NCI-H2171 treated with DMSO at 0.1 percent for 48 hours (cell line): ENCODE results near the gene CCDC175.

Experiments used
- DNase-seq: peaks from one replicate; lab custom pipeline; 2025; lab: John Stamatoyannopoulos, UW

The CCDC175 gene

DNA sequence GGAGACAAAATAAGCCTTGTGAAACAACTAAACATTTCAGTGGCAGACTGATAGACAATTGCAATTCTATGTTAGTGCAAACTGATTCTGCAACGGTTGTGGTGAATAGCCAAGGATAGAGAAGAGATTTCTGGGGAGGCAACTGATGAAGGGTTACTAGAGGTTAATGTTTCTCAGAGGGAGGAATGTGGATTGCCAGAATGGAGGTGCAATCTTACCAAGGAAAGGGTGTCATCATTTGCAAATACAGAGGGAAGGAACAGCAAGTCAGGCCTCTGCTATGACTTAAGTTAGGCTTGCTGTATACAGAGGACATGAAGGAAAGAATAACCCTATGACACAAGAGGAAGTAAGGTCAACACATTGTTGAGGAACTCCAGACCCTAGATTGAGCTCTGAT is 35.8 kb downstream of the CCDC175 start:
- no peak for DNase-seq

DNA sequence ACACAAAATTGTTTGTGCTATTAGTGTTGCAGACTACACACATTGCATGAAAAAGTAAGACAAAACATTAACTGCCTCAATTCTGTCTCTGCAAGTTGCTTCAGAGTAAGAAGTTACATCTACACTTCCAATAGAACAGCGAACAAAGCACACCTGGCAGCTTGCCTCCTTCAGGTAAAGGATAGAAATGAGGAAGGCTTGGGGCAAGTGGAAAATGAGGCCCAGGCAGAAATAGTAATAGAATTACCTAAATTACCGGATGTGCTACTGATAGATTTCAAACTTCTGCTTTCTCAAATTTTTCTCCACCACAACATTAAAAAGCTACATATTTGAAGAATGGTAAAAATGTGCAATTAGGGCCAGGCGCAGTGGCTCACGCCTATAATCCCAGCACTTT is 37.7 kb downstream of the CCDC175 start:
- DNase-seq: no peak

DNA sequence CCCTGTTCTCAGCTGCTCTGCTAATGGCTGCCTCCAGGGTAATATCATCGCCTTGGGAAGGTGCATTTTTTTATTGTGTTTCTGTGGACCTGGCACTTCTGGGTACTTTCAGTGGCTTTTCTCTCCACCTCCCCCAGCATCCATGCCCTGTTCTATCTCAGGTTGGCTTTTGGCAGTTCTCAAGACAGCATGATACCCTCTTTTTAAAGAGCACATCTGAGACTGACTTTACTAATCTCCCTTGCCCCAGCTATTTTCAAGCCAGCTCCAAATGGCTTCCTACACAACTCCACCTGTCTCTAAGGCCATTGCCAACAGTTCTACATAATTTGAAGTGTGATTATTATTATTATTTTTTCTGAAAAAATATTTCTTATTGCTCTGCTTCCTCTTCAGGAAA is 39.1 kb downstream of the CCDC175 start:
- no peak for DNase-seq

DNA sequence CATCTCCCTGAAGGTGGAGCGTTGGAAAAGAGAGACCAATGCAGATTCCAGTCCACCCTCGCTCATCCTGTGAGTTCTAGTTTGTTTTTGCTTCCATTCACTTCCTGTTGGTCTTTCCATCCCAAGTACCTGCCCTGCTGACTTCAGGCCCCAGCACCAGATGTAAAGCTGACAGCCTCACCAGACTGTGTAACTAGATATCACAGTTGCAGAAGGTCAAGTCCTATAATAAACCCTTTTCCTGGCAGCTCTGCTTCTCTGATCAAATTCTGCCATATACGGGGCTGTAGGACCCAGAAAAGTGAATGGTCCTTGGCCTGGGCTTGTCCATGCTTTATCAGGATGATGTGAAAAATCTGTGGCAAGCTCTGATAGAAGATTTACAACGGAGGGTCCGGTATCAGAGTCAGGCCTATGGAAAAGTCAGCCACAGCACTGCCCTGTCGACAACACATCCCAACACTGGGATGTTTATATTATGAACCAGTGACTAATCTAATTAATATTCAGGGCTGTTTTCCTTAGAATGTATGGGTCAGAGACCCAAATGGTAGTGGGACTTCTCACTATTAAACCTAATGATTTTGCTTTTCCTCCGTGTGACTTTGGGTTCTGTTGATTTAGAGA is 42.1 kb downstream of the CCDC175 start:
- DNase-seq: peak; percentile 69

DNA sequence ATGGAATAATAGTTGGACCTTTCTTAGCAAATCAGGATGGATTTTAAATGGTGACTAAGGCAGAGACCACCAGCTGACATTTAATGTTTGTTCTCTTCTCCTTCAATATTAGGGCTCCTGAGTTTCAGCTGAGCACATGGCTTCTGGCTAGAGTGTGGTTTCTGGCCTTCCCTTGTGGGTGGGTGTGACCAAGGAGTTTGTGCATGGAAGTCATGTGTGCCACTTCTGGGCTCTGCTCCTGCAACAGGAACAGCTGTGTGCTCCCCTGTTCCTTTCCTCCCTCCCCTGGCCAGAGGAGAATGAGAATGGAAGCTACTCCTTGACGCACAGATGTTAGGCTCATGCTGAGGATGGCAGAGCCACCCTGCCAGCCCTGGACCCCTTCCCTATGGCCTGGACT is 44.2 kb downstream of the CCDC175 start:
- peak; percentile 22 for DNase-seq

DNA sequence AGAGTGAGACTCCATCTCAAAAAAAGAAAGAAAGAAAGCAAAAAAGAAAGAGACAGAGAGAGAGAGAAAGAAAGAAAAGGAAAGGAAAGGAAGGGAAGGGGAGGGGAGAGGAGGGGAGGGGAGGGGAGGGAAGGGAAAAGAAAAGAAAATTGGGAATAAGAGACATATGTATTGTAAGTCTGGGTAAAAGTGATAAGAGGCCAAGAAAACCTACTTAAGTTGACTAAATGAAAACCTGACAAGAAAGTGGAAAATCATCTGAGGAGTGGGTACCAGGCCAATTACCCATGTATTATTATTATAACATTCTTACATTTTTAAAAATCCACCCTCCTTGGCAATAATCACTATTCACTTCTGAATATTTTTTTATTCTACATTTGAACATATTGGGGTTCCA is 46.3 kb downstream of the CCDC175 start:
- DNase-seq: no peak

DNA sequence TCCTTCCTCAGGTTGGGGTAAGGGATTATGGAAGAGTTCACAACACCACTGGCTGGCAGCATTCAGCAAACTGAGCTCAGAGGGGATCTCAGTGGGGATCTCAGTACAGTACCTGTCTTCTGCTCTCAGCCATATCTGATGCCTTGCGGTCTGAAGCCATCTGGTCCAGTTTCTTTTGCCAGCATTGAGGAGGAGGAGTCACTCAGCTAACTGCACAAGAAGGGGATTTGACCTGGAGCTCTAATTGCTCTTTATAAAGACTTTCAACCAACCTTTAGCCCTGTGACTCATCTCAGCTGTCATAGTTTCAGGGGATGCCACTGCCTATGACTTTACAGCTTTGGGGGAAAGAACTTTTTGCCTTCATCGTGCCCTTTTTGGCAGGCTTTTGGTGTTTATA is 47.4 kb downstream of the CCDC175 start:
- DNase-seq: peak; percentile 96

DNA sequence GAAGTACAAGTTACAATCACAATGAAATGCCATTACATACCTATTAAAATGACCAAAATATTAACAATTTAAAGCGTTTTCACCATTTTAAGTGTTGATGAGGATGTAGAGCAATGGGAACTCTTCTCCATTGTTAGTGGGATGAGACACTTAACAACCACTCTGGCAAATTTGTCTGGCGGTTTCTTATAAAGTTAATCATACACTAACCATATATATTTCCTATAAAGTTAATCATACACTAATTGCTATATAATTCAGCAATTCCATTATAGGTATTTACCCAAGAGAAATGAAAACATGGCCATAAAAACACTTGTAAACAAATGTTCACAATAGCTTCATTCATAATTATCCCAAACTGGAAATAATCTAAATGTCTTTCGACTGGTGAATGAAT is 56.4 kb downstream of the CCDC175 start:
- no peak for DNase-seq

DNA sequence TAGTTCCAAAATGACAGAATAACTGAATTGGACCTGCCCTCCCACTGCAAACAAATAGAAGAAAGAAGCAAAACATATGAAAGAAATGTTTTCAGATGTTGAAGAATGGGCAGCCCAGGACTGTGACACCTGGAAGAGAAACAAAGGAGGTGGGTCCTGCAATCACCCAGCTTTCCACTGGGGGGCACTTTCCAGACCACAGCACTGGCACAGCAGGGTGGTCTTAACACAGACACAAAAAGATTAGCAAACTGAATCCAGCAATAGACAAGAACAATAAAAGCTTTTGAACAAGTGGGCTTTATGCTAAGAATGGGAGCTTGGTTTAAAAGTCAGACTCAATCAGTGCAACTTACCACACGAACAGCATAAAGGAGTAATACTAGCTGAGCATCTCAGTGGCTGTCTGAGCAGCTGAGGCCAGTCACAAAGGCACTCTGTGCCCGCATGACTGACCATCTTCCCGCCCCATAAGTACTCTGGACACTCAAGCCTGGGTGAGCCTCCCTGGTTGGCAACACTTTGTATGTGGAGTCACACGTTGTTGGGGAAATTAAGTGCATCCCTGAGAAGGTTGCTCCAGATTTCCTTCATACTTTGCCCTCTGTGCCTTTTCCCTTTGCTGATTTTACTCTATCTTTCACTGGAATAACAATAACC is 64.6 kb downstream of the CCDC175 start:
- DNase-seq: peak; percentile 26

DNA sequence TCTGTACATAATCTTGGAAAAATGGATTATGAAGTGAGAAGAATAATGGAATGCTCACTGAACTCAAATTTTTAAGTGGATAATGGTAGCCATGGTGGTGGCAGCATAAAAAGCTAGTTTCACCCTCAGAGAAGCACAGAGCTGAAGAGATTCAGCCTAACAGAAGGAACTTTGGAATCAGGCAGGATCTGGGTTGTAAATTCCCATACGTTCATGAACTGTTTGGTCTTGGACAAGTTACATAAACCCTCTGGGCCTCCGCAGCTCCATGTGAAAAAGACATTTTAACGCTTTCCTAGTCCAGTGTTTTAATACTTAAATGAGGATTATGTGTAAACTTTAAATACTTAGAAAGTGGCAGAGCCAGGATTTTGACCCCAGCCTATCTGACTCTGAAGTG is 65.6 kb downstream of the CCDC175 start:
- no peak for DNase-seq

DNA sequence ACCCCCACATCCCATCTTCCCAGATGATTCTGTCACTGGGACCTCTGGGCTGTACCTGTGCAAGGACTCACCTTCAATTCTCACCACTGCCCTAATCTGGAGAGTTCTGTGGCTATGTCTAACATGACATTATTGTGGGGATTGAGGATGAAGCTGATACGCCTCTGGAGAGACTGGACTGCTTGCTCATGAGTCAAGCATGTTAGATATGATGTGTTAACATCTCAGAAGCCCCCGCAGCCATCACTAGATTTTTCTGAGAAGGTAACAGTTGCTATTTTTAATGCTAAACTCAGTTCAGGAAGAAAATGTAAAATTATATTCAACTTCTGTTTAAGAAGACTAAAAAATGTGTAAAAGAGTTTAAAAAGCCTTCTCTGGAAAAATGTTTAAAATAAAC is 66.6 kb downstream of the CCDC175 start:
- no peak for DNase-seq

DNA sequence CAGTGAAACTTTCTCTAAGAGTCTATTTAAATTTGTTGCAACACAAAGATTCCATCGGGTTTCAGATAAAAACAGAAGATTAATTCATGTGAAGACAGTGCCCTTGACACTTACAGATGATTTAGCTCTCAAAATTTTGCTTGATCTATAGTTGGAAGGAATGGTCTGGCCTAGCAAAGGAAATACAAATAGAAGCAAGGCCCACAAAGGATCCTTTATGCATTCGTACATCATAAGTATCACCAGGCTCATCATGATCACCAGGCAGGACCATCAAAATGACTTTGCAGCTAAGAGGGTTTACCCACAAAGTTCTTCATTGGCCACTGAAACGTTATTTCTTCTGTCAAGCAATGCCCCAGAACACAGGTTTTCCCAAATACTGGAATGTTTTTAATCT is 67.5 kb downstream of the CCDC175 start:
- DNase-seq: no peak

DNA sequence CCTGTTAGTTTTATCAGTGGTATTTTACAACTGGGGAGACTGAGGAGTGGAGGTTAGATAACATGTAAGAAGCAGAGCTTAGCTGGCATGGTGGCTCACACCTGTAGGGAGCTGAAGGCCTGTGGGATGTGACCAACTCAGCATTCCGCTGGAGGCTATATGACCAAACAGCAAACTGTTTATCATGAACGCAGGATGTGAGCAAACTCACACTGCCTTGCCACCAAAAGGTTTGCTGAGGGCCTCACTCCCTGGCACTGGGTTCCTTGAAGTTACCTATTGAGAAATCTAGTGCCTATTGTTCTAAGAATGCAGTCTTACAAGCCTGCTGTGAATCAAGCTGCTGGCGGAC is 68.9 kb downstream of the CCDC175 start:
- no peak for DNase-seq

DNA sequence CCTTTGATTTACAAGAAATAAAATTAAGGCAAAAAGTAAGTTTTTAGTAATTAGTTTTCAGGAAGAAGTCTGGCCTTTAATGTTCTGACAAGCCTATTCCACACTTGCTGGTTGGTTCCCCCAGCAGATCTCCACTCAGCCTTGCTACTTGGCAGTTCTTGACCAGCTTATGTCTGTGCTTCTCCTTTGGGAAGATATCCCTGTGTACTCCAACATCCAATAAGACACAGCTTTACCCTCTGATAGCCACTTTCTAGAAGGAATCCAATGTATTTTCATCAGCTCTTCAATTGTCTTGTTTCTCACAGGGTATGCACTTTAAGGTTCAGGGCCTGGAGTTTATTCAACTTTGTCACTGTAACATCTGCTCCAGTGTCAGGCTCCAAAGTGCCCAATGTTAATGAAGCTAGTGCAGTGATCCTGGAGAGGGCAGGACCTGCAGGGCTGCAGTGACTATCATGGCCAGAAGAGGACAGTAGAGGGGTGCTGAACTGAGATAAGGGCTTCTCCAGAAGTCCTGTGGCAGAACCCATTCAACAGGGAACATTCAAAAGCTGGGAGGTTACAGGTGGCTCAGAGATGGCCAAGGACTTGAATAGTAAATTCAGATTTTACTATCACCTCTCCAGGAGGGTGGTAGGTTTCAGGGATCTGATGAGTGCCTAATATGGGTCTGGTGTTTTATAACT is 69.4 kb downstream of the CCDC175 start:
- DNase-seq: peak; percentile 81

DNA sequence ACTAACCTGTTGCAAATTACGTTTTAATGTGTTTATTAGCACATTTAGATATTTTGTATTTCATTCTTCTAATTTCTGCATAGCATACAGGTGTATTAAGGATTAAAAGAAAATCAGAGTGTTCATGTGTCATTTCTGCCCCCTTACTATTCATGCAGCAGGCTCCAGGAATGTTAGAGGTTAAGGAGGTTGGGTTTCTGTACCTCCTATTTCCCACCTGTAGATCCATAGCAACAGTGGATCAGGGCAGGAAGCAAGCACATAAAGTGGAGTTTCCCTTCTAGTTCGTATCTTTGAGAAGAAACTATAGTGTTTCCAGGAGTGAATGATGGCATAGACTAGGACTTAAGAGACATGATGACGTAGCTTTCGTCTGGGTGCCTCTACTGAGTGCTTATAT is 73.4 kb downstream of the CCDC175 start:
- DNase-seq: no peak

DNA sequence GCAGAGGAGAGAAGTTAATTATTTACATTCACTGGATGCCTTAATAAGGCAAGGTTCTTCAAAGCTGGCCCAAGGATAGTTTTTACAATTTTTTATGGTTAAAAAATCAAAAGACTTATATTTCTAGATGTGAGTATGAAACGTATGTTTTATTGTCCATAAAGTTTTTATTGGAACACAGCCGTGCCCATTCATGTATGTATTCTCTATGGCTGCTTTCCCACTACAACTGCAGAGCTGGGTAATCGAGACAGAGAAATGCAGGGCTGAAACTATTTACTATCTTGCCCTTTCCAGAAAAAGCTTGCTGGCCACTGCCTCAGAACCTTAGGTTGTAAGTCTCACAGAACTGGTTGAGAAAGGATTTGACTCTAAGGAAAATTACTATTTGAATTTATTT is 75.9 kb downstream of the CCDC175 start:
- no peak for DNase-seq

DNA sequence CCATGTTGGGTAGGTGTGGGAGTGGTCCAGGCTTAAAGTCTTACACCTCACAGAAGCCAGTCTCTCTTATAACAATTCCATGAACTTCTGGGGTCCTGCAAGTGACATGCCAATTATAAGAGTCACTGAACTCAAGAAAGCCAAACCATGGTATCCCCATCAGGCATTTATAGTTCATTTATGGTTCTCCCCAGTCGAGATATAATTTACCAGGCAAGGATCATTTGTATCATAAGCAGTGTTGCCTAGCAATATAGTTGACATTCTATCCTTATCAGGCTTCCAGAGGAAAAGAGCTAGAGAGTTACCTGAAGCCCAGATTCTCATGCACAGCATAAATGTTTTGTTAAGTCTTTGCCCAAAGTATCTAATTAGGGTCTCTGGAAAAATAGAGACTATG is 84.2 kb downstream of the CCDC175 start:
- no peak for DNase-seq

DNA sequence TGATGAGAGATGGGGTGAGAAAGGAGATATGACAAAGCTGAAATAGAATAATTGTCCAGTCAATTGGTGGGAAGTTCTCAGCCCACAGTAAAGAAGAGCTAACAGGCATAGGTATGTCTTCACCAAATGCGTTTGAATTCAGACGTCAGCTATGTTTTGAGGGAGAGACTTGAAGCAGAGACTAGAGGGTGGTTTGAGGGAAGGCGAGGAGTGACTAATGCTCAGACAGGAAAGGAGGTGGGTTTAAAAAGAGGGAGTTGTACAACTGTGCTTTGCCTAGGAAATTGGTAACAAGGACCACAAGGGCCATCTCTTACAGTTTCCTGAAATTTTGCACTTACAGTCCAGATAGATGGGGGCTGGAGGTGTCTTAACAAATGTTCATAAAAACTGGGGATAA is 85.9 kb downstream of the CCDC175 start:
- no peak for DNase-seq

DNA sequence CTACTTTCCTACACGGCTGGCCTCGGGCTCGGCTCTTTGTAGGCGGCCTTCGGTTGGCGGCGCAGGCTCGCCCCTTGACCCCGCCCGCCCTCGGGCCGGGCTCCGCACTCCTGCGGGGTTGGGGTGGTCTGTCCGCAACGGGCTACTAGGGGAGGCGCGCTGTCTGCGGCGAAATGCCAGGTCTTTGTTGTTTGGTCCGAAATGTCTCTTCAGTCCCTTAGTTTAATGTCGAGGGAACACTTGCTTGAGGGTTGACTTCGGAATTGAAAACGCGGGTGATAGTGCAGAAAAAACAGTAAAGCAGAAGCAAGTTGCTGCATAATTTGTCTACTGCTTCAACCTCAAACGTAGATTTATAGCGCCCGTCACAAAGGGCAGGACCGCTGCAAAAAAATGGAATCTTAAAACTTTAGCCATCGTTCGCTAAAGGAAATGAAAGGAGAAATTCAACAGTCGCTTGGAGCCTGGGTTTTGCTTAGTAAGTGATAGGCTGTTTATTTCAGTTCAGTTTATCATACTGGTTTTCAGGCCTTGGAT is 91.9 kb downstream of the CCDC175 start:
- DNase-seq: peak; percentile 79

DNA sequence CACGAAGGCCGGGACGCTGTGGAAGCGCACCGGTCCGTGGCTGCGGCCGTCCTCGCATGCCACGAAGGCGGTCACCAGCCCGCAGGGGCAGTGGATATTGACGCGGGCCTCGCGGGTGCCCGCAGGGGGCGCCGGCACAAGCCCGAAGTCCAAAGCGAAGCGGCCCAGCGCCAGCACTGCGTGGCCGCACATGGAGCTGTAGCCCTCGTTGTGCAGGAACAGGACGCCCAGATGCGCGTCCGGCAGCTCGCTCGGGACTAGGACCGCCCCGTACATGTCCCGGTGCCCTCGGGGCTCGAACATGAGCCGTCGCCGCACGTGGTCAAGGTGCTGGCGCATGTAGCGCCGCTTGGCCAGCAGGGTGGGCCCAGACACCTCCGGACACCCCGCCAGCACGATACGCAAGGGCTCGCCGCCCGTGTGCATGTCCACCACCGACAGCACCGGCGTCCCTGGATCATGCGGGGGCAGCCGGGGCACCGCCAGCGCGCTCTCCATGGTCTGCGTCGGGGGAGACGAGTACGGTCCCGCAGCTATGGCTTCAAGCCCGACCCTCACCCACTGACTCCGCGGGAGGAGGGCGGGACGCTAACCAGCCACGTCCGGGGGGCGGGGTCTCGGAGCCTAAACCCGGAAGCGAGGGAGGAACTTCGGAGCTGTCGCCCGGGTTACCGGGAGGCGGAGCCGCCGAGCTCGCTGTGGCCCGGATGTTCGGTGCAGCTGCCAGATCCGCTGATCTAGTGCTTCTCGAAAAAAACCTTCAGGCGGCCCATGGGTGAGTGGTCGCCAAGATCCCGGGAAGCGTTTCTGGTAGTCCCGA is 92.6 kb downstream of the CCDC175 start, which contains the start of the genes JKAMP and L3HYPDH:
Gene JKAMP, plus strand, starts transcription at position 699 of the 820 bp plus-strand sequence. Its CDS starts 73 bp downstream, at position 772.
Gene L3HYPDH, minus strand, starts transcription at position 590 of the 820 bp plus-strand sequence. Its CDS starts 92 bp downstream, at position 498.
- peak; percentile 97 for DNase-seq

DNA sequence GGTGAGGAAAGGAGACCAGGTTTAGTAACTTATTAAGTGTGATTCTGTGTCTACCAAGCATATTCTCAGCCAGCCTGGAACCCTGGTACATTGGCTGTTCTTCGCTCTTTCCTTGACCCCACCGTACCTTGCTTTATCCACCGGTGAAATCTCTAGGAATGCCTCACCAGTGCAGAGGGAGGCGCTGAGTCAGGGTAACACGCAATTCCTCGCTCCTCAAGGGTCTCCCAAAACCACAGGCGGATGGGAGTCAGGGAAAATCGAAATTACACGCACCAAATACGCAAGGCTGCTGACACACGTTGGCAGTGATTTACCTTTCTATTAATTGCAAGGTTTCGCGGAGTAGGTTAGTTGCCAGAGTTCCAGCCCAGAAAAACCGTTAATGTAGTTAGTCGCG is 93.2 kb downstream of the CCDC175 start:
- DNase-seq: peak; percentile 58
